Urinary bladder (tissue), 4 donors: ENCODE data around the gene PHLDB2. TPM values are rescaled to one million over a fixed set of nuclear protein-coding genes. Genes with fewer than 3 reads are reported as not detected.

Experiments used
- DNase-seq: peaks from one replicate; pipeline ENCODE4 v3.0.0-alpha.2; 2015; ENCODE audit errors: extremely low spot score
- H3K27ac ChIP-seq: one replicate; pipeline ENCODE4 v1.5.1; 2013; ENCODE audit warnings: low read depth, mild to moderate bottlenecking, moderate library complexity
- H3K36me3 ChIP-seq: one replicate; pipeline ENCODE4 v1.6.1; 2013; ENCODE audit warnings: mild to moderate bottlenecking, moderate library complexity; ENCODE audit not compliant: insufficient read depth
- H3K4me1 ChIP-seq: one replicate; pipeline ENCODE4 v1.6.1; 2013; ENCODE audit warnings: mild to moderate bottlenecking, moderate library complexity; ENCODE audit not compliant: insufficient read depth
- H3K4me3 ChIP-seq: one replicate; pipeline ENCODE4 v1.5.1; 2013; ENCODE audit warnings: low read depth, low read length
- WGBS: extraction: QIAGEN DNeasy Blood & Tissue Kit; methylation state at CpG from one replicate; pipeline ENCODE4 v1.1.7; 2013; 5-methylcytosine and 5-hydroxymethylcytosine counted together
- polyA plus RNA-seq: library from polyadenylated mRNA; stranded (reverse); fragments of 200-250 nt; gene quantifications from one replicate; pipeline ENCODE4 v1.2.3, GENCODE V29; 2013
- total RNA-seq: library from RNA; depleted of rRNA; stranded (reverse); fragments of >200 nt; gene quantifications from one replicate; pipeline ENCODE4 v1.2.3, GENCODE V29; 2014
- donor health status: healthy with polysubstance abuse.
- donor health status: healthy.

PHLDB2 gene
- total and polyA plus RNA-seq, 2 donors = 58.1 to 173 TPM

DNA sequence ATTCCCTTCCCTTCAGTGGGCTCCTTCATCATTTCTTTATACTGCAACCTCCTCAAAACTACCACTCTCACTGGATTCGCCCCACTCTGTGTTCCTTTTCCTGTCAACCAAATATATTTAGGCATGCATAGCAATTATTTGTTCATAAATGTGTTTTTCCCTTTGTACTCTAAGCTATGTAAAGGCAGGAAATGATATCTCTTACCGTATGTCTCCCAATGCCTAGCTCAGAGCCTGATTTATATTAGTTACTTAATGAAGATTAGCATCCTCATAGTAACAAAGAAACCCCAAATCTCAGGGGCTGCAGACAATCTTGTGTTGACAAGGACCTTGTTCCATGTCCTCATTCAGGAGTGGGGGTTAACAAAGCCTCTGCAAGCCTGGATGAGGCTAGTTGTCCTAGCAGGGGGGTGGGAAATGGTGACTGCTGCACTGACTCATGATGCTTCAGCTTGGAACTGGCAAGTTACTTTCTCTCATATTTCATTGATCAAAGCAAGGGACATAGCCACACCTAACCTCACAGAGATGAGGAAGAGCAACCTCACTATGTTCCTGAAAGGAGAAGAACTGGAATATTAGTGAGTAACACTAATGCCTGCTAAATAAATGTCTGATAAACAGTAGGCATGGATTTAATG, 15.2 kb downstream of the PHLDB2 start:
- Histone ChIP-seq H3K4me3 (no peak overlapping the region), H3K4me1 (no peaks in the 10 kb centered on the region), H3K27ac (no peak overlapping the region), H3K36me3 (no peaks in the 10 kb centered on the region)
- DNase-seq = no peak
- 60% methylated on average over 2 of the region's 2 CpGs for WGBS

DNA sequence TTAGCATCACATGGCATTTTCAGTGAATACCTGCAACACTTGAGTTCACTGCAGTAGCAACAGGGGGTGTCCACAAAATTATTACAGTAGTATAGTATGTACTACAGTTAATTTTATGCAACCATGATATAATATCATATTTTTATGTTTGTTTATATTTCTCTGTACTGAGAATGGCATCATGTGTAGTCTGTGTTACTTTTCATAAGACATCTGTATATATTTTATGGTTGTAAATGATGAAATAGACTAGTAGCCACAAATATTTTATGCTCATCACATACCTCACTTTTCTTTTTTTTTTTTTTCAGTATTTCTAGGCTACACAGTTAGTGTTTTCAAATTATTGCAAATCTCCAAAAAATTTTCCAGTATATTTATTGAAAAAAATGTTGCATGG, 22.4 kb downstream of the PHLDB2 start:
- Histone ChIP-seq H3K27ac (no peak overlapping the region), H3K4me3 (no peak overlapping the region), H3K36me3 (no peaks in the 10 kb centered on the region), H3K4me1 (no peaks in the 10 kb centered on the region)
- no peak for DNase-seq

- Histone ChIP-seq H3K36me3 (no peaks in the 10 kb centered on the region), H3K4me3 (no peak overlapping the region), H3K4me1 (no peaks in the 10 kb centered on the region), H3K27ac (no peak overlapping the region)
- no peak for DNase-seq
- WGBS = 86% methylated on average over 2 of the region's 2 CpGs
Observed at GRCh38 chr3:111882194-111882593, 23.1 kb downstream of the PHLDB2 start.

- Histone ChIP-seq H3K36me3 (no peaks in the 10 kb centered on the region), H3K4me3 (no peak overlapping the region), H3K27ac (no peak overlapping the region), H3K4me1 (no peaks in the 10 kb centered on the region)
- no peak for DNase-seq
Observed at GRCh38 chr3:111882799-111883198, 23.7 kb downstream of the PHLDB2 start.

DNA sequence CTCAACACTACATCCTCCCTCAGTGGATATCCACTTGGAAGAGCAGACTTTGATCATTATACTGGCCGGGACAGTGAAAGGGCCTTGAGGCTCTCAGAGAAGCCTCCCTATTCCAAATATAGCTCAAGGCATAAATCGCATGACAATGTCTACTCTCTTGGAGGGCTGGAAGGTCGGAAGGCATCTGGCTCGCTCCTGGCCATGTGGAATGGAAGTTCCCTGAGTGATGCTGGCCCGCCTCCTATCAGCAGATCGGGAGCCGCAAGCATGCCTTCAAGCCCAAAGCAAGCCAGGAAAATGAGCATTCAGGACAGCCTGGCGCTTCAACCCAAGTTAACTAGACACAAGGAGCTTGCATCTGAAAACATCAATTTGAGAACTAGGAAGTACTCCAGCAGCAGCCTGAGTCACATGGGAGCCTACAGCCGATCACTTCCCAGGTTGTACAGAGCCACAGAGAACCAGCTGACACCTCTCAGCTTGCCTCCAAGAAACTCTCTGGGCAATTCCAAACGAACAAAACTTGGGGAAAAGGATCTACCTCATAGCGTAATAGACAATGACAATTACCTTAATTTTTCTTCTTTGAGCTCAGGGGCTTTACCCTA, 25.4 kb downstream of the PHLDB2 start:
- no peaks in the 10 kb centered on the region for H3K36me3 ChIP-seq
- no peaks in the 10 kb centered on the region for H3K4me1 ChIP-seq
- 72% methylated on average over 11 of the region's 11 CpGs for WGBS
- DNase-seq = no peak
- H3K4me3 ChIP-seq = no peak overlapping the region
- no peak overlapping the region for H3K27ac ChIP-seq

GRCh38 chr3:111885578-111885977, 26.5 kb downstream of the PHLDB2 start:
- DNase-seq = no peak
- WGBS = 71% methylated on average over 2 of the region's 2 CpGs
- Histone ChIP-seq H3K4me3 (no peak overlapping the region), H3K36me3 (no peaks in the 10 kb centered on the region), H3K4me1 (no peaks in the 10 kb centered on the region), H3K27ac (no peak overlapping the region)

GRCh38 chr3:111890051-111890580, 31.1 kb downstream of the PHLDB2 start:
- Histone ChIP-seq H3K4me3 (no peak overlapping the region), H3K4me1 (no peaks in the 10 kb centered on the region), H3K27ac (no peak overlapping the region), H3K36me3 (no peaks in the 10 kb centered on the region)
- no peak for DNase-seq
- WGBS = 65% methylated on average over 5 of the region's 5 CpGs

- 94% methylated on average over 2 of the region's 2 CpGs for WGBS
Observed at GRCh38 chr3:111892070-111892469, 33.0 kb downstream of the PHLDB2 start.

DNA sequence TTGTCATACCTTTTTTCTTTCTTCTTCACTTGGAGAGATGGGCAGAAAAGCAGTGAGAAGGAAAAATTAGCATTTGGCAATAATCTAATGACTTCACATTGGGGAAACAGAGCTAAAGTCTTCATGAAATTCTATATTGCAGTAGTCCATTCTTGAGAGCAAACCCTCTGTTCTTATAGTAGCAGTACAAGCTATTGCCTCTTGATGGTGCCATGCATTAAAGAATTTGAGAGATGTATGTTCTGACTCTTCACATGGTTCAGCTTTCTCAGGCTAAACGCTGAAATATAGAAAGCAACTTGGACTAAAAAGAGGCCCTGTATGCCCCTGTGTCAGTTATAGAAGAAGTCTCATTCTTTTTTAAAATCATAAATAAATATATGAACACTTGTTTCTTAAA, 36.0 kb downstream of the PHLDB2 start:
- Histone ChIP-seq H3K36me3 (peaks cover 1% of the 10 kb centered on the region), H3K27ac (no peak overlapping the region), H3K4me1 (no peaks in the 10 kb centered on the region), H3K4me3 (no peak overlapping the region)
- WGBS = 45% methylated on average over 1 of the region's 1 CpG
- no peak for DNase-seq

More at GRCh38 chr3:111892070-111892469, 33.0 kb downstream of the PHLDB2 start:
- Histone ChIP-seq H3K4me1 (no peaks in the 10 kb centered on the region), H3K4me3 (no peak overlapping the region), H3K27ac (no peak overlapping the region), H3K36me3 (no peaks in the 10 kb centered on the region)
- no peak for DNase-seq

- no peak for DNase-seq
- Histone ChIP-seq H3K4me3 (no peak overlapping the region), H3K36me3 (peaks cover 1% of the 10 kb centered on the region), H3K27ac (no peak overlapping the region), H3K4me1 (no peaks in the 10 kb centered on the region)
- 66% methylated on average over 2 of the region's 2 CpGs for WGBS
Observed at GRCh38 chr3:111899966-111900365, 40.9 kb downstream of the PHLDB2 start.

- Histone ChIP-seq H3K4me1 (no peaks in the 10 kb centered on the region), H3K36me3 (peaks cover 1% of the 10 kb centered on the region), H3K4me3 (no peak overlapping the region), H3K27ac (no peak overlapping the region)
- WGBS = 62% methylated on average over 2 of the region's 2 CpGs
- no peak for DNase-seq
Observed at GRCh38 chr3:111901637-111902036, 42.6 kb downstream of the PHLDB2 start.

DNA sequence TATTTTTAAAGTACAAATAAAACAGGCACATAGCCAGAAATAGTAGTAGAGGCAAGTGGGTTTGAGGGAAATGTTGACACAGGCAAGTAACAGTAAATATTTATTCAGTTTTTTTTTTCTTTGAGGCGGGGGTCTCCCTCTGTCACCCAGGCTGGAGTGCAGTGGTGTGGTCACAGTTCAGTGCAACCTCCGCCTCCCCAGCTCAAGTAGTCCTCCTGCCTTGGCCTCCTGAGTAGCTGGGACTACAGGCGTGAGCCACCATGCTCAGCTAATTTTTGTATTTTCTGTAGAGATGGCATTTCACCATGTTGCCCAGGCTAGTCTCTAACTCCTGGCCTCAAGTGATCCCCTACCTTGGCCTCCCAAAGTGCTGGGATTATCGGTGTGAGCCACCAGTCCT, 43.5 kb downstream of the PHLDB2 start:
- no peaks in the 10 kb centered on the region for H3K36me3 ChIP-seq
- no peaks in the 10 kb centered on the region for H3K4me1 ChIP-seq
- no peak overlapping the region for H3K27ac ChIP-seq
- 78% methylated on average over 4 of the region's 4 CpGs for WGBS
- no peak for DNase-seq
- no peak overlapping the region for H3K4me3 ChIP-seq

- H3K4me3 ChIP-seq = no peak overlapping the region
- WGBS = 74% methylated on average over 2 of the region's 2 CpGs
Observed at GRCh38 chr3:111903067-111903511, 44.0 kb downstream of the PHLDB2 start.

DNA sequence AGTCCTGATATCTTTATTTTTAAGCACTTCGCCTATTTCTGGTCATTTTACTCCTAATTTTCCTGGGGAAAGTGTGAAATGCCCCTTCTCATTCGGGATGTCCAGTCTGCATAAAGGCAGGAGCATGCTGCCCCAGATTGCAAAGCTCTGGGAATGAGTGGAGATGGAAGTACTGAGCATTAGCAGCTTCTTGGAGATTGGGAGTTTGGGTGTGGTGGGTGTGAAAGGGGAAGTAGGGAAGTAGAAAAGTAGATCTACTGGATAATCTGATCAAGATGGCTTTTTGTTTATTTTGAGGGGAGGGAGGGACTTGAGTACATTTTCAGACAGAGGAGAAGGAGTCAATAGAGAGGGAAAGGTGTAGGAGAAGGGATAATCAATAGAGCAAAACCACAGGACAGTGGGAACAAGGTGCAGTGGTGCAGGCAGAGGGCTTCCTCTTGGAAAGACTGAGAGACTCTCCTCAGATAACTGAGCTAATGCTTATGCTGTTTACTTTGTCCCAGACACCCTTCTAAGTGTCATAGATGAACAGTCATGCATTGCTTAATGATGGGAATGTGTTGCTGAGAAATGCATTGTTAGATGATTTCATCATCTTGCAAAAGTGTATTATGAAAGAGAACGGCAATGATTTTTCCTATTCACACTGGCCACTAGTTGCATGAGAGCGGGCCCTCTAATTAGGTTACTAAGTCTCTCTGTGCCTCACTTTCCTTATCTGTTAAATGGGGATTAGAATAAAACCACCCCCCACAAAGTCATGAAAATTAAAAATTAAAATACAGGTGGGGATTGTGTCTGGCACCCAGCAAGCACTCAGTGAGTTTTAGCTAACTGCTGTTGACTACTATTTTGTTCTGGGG, 45.5 kb downstream of the PHLDB2 start:
- H3K36me3 ChIP-seq = no peaks in the 10 kb centered on the region
- H3K4me1 ChIP-seq = no peaks in the 10 kb centered on the region
- no peak overlapping the region for H3K27ac ChIP-seq
- H3K4me3 ChIP-seq = no peak overlapping the region
- no peak for DNase-seq
- WGBS = 86% methylated on average over 4 of the region's 4 CpGs

More at GRCh38 chr3:111903067-111903511, 44.0 kb downstream of the PHLDB2 start:
- no peak overlapping the region for H3K27ac ChIP-seq
- no peaks in the 10 kb centered on the region for H3K36me3 ChIP-seq
- H3K4me1 ChIP-seq = no peaks in the 10 kb centered on the region
- no peak for DNase-seq
